Measurements from ENCODE around the gene BPIFA3. TPM values are rescaled to one million over a fixed set of nuclear protein-coding genes. Genes with fewer than 3 reads are reported as not detected.

The BPIFA3 gene
- total and polyA plus RNA-seq, 9 of the 15 experiments (the other 6 are each of a cell fraction or from before 2014, with no cell fraction given) = not detected

- 13% methylated on average over 4 of the region's 4 CpGs for WGBS (ENCODE audit: insufficient coverage, low coverage, missing lambda C conversion rate)
- no peak overlapping the region for H3K4me3 ChIP-seq
- no peak overlapping the region for H3K4me2 ChIP-seq (ENCODE audit: insufficient read depth, low read length)
- ChIA-PET POLR2A (interaction anchor here (0.6 to 1.9 kb wide), 2 partner anchors 11 to 49 kb away, joined by 4 read pairs; no protein-coding TSS in a partner anchor), CTCF (ENCODE audit: low intra/inter-chr PET ratio) (no interaction called here)
- H3K27me3 ChIP-seq (ENCODE audit: control insufficient read depth in 2 of 2, insufficient read depth in 2 of 2, low read length in 2 of 2) = no peaks in the 10 kb centered on the region
- peaks cover 3 to 9% of the 10 kb centered on the region in 2 experiments; a peak in 3 of 5 replicates for H3K4me1 ChIP-seq (replicated peaks in 1 of 2; ENCODE audit: control insufficient read depth in 2 of 2, insufficient read depth in 2 of 2, low read length in 2 of 2)
- BruUV-seq (replicated peaks) = no TSS peak
- H3K9me1 ChIP-seq (ENCODE audit: control insufficient read depth, insufficient read depth, low read length) = no peaks in the 10 kb centered on the region
- intact Hi-C loops (cut with micrococcal nuclease) (no loop called here), in situ Hi-C loops (cut with MboI) (no loop called here)
- DNase-seq (ENCODE audit: extremely low read depth in 1 of 4, low spot score in 3 of 4) (no peak), ATAC-seq (peak; percentile 53; the same call in 2 of the 3 replicates), FAIRE-seq (no peak)
- H3K79me2 ChIP-seq (ENCODE audit: control insufficient read depth, insufficient read depth, low read length) = no peaks in the 10 kb centered on the region
- no peaks in the 10 kb centered on the region for H3K36me3 ChIP-seq (ENCODE audit: control insufficient read depth, insufficient read depth, low read length)
- no peak overlapping the region for H2AFZ ChIP-seq (ENCODE audit: low read depth, low read length)
- no peak overlapping the region for H3K9ac ChIP-seq (ENCODE audit: insufficient read depth in 1 of 2, low read depth in 2 of 2, low read length in 2 of 2)
- no peaks in the 10 kb centered on the region for H3K9me3 ChIP-seq (replicated peaks; ENCODE audit: control insufficient read depth, insufficient read depth, low read depth, low read length)
- TF ChIP-seq, protein P1, sequence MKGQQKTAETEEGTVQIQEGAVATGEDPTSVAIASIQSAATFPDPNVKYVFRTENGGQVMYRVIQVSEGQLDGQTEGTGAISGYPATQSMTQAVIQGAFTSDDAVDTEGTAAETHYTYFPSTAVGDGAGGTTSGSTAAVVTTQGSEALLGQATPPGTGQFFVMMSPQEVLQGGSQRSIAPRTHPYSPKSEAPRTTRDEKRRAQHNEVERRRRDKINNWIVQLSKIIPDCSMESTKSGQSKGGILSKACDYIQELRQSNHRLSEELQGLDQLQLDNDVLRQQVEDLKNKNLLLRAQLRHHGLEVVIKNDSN (CRISPR knock-in tag; IDR thresholded peaks at IDR 0.05) = peak; percentile 51; the same call in 1 of the 2 replicates
- TF ChIP-seq FOXA1 (IDR thresholded peaks at IDR 0.05; ENCODE audit: borderline replicate concordance) (no peak), RBBP5 (IDR thresholded peaks at IDR 0.05; ENCODE audit: borderline replicate concordance, insufficient read depth, low read length, poor library complexity, severe bottlenecking) (no peak), RUNX1 (IDR thresholded peaks at IDR 0.05; ENCODE audit: low read depth) (no peak), PTTG1 (tag; IDR thresholded peaks at IDR 0.05; ENCODE audit: low read depth) (no peak), YY1 (IDR thresholded peaks at IDR 0.05; ENCODE audit: borderline replicate concordance in 1 of 3, control insufficient read depth in 1 of 3, extremely low read depth in 1 of 3, insufficient read depth in 3 of 3, insufficient read length in 1 of 3, insufficient replicate concordance in 2 of 3, low read depth in 1 of 3, low read length in 2 of 3) (peak in 1 of 3 experiments; percentile 78)
- no peaks in the 10 kb centered on the region for H4K20me1 ChIP-seq (replicated peaks; ENCODE audit: control insufficient read depth, insufficient read depth, low read length)
- no peak overlapping the region for H3K27ac ChIP-seq (ENCODE audit: extremely low read depth, low read depth, low read length)
Observed at GRCh38 chr20:33261465-33261864, 44.3 kb downstream of the BPIFA3 start.

Data from K562 (cell line).